Anterior cingulate cortex (tissue), 58 donors: ENCODE results near the gene GRAMD2B.
A peak's percentile ranks its signal among the peaks of the same experiment; 100 is the strongest.
"Not testable (repeated sequence)": the region's sequence is repeated elsewhere in the genome, so short reads cannot be mapped to it uniquely, and the experiment has no call there.

Source experiments
- DNase-seq, 58 donors: peaks; one replicate each; lab custom pipeline; 2025; lab: John Stamatoyannopoulos, UW

The GRAMD2B gene

GRCh38 chr5:126446498-126447224 lies 23.5 kb downstream of the GRAMD2B start:
- DNase-seq = no peak

- DNase-seq = no peak
Observed at GRCh38 chr5:126448720-126449119, 25.5 kb downstream of the GRAMD2B start.

- peak in 1 of 58 donors; percentile 28 for DNase-seq
Observed at GRCh38 chr5:126449751-126450271, 26.6 kb downstream of the GRAMD2B start.

DNA sequence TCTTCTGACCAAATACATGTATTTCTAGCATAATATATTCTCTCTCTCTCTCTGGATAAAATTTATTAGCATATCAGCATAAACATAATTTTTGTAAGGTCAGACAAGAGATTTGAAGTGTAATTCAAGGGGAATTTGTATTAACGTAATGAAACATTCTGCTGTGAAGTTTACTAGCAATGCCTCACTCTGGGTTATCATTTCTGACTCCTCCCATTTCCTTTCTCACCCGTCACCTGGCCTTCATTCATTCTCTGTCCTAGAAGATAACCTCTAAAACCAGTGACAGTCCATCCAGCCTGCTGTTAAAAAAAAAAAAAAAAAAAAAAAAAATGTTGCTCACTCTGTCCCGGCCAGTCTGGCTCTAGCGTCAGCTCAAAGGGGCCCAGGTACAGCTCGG lies 27.1 kb downstream of the GRAMD2B start:
- no peak for DNase-seq

DNA sequence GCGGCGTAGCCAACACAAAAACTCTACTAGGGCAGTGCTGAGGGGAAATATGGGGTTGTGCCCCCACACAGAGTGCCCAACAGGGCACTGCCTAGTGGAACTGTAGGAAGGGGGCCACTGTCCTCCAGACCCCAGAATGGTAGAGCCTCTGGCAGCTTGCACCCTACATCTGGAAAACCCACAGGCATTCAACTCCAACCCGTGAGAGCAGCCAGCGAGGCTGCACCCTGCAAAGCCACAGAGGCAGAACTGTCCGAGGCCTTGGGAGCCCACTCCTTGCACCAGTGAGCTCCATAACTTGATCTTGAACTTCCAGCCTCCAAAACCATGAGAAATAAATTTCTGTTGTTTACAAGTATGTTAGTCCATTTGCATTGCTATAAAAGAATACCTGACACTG lies 27.7 kb downstream of the GRAMD2B start:
- peak in 3 of 58 donors; percentile 6 to 22 (median 8) for DNase-seq

GRCh38 chr5:126452477-126452876 lies 29.3 kb downstream of the GRAMD2B start:
- DNase-seq = no peak

DNA sequence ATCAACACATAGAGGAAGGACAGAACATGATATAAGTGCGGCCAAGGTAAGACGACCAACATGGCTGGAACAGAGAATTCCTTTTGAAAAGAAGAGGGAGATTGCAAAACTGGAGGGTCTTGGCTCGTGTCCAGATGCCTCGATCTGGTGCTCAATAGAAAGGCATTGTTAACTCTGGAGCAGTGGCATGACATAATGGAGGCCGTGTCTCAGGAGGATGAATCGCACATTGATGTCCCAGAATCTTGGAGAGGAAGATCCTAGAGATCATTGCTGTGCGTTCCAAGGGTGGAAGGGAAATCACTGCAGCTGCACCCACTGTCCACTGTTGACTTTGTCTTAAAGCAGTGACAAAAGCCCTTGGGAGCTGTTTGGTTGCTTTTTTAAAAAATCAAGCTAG lies 30.9 kb downstream of the GRAMD2B start:
- peak in 55 of 58 donors; percentile 9 to 93 (median 72) for DNase-seq

- peak in 3 of 58 donors; percentile 27 to 48 (median 36) for DNase-seq
Observed at GRCh38 chr5:126454535-126454934, 31.3 kb downstream of the GRAMD2B start.

DNA sequence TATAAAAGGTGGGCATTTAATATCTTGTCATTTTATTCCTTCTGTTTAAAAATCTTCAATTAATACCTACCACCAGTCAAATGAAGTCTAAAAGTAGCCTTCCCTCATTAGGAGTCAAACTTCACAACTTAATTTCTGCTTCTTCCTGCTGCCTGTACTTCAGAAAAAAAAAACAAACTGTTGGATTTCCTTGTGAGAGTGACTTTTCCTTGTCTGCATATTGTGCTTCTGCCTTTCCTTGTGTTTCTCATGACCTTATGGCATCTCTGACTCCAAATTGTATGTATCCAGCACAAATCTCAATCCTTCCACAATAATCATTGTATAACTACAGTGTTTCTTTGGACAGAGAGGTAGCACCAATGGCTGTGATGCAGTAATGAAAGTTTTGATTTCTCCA lies 32.1 kb downstream of the GRAMD2B start:
- DNase-seq = no peak

DNA sequence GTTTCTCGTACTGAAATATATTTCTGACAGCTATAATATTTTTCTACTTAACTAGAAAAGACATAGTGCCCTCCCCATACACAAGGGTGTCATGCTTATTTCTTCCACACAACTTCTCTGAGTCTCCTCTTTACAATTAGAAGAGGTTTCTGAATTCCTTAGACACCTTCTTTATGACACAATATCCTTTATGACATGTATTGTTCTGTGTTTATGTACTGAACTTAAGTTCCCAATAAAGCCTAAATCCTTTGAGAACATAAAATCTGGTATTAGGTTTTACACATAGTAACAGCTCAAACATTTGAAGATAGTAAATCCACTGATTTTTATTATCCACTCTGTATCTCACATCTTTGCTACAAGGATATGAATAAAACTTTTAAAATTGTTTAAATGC lies 32.5 kb downstream of the GRAMD2B start:
- DNase-seq = no peak

- no peak for DNase-seq
Observed at GRCh38 chr5:126456217-126456820, 33.1 kb downstream of the GRAMD2B start.

- peak in 40 of 58 donors; percentile 4 to 76 (median 29) for DNase-seq
Observed at GRCh38 chr5:126460459-126460858, 37.2 kb downstream of the GRAMD2B start.

- no peak for DNase-seq
Observed at GRCh38 chr5:126460977-126461376, 37.8 kb downstream of the GRAMD2B start.

DNA sequence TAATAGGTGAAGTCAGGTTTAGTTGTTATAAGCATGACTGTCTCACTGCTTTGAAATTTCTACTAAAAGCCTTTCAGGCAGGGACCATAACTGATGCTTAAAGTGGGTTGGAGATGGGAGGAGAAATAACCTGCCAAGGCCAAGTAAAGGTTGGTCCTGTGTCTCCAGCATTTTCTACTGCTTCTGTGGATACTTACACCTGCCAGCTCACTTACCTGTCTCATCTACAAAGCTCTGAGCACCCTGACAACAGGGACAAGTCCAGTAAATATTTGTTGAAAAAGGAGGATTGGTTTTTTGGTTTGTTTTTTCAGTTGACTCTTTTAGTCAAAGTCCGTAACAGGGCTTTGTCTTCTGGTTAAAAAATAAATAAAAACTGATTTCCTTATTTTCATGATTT lies 38.6 kb downstream of the GRAMD2B start:
- no peak for DNase-seq

GRCh38 chr5:126462239-126463014 lies 39.2 kb downstream of the GRAMD2B start:
- DNase-seq = no peak

- no peak for DNase-seq
Observed at GRCh38 chr5:126464016-126464415, 40.8 kb downstream of the GRAMD2B start.

GRCh38 chr5:126464959-126465358 lies 41.8 kb downstream of the GRAMD2B start:
- no peak for DNase-seq

GRCh38 chr5:126468091-126468490 lies 44.9 kb downstream of the GRAMD2B start:
- no peak for DNase-seq

GRCh38 chr5:126469536-126470316 lies 46.5 kb downstream of the GRAMD2B start:
- no peak for DNase-seq

DNA sequence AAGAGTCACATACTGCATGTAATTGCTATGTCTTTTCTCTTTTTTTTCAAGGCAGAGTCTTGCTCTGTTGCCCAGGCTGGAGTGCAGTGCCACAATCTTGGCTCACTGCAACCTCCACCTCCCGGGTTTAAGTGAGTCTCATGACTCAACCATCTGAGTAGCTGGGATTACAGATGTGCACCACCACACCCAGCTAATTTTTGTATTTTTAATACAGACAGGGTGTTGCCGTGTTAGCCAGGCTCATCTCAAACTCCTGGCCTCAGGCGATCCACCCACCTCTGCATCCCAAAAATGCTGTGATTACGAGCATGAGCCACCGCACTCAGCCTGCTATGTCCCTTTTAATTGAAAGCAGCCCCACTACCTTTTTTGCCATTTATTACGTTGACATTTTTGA lies 47.3 kb downstream of the GRAMD2B start:
- not testable (repeated sequence) for DNase-seq
